ENCODE data around the gene IQGAP3.

The IQGAP3 gene

DNA sequence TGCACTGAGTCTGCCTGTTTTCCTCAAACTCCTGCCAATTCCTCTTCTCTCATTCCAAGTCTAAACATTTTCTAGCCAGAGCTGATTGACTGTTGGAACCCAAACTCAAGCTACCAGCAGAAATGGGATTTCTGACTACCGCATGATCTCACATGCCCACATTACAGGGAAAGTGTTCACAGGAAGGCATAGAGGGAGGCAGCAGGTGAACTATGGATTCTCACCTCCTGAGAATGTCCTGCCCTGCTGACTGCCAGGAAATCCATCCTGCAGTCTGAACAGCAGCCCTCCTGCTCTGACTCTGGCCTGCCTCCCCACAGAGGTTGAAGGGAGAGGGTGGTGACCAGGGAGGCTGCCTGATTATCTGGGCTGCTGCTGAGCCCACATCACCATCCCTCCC lies 22.5 kb downstream of the IQGAP3 start:
- FAIRE-seq (no peak), DNase-seq (ENCODE audit: insufficient read length) (no peak)
- TF ChIP-seq POLR2AphosphoS5 (IDR thresholded peaks at IDR 0.05; ENCODE audit: low read depth, low read length) (no peak), POLR2A (IDR thresholded peaks at IDR 0.05; ENCODE audit: low read depth, low read length) (no peak), TAF1 (IDR thresholded peaks at IDR 0.05; ENCODE audit: borderline replicate concordance, low read depth, low read length) (no peak)

DNA sequence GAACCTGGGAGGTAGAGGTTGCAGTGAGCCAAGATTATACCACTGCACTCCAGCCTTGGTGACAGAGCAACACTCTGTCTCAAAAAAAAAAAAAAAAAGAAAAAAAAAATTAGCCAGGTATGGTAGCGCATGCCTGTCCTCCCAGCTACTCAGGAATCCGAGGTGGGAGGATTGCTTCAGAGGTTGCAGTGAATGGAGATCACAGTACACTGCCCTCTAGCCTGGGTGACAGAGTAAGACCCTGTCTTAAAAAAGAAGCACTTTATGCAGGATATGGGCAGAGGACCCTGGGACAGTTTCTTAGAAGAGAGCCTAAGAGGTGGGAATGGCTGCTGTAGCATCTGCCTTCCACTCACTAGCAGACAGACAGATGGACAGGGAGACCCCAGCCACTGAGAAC lies 23.0 kb downstream of the IQGAP3 start:
- no peak for FAIRE-seq
- TF ChIP-seq TAF1 (IDR thresholded peaks at IDR 0.05; ENCODE audit: borderline replicate concordance, low read depth, low read length) = no peak
- no peak for TF ChIP-seq POLR2AphosphoS5 (IDR thresholded peaks at IDR 0.05; ENCODE audit: low read depth, low read length)
- no peak for TF ChIP-seq POLR2A (IDR thresholded peaks at IDR 0.05; ENCODE audit: low read depth, low read length)

GRCh38 chr1:156547982-156548381 lies 24.4 kb downstream of the IQGAP3 start:
- DNase-seq (ENCODE audit: insufficient read length) (no peak), FAIRE-seq (no peak)
- no peak for TF ChIP-seq POLR2A (IDR thresholded peaks at IDR 0.05; ENCODE audit: low read depth, low read length)
- no peak for TF ChIP-seq TAF1 (IDR thresholded peaks at IDR 0.05; ENCODE audit: borderline replicate concordance, low read depth, low read length)
- TF ChIP-seq POLR2AphosphoS5 (IDR thresholded peaks at IDR 0.05; ENCODE audit: low read depth, low read length) = no peak

More for the DNA sequence above, 23.0 kb downstream of the IQGAP3 start:
- no peak for DNase-seq (ENCODE audit: insufficient read length)

- no peak for DNase-seq (ENCODE audit: insufficient read length)
- no peak for FAIRE-seq
- TF ChIP-seq POLR2AphosphoS5 (IDR thresholded peaks at IDR 0.05; ENCODE audit: low read depth, low read length) (no peak), TAF1 (IDR thresholded peaks at IDR 0.05; ENCODE audit: borderline replicate concordance, low read depth, low read length) (no peak), POLR2A (IDR thresholded peaks at IDR 0.05; ENCODE audit: low read depth, low read length) (no peak)
These were observed 24.9 kb downstream of the IQGAP3 start for GRCh38 chr1:156547434-156547833.

GRCh38 chr1:156546267-156546666 lies 26.1 kb downstream of the IQGAP3 start:
- TF ChIP-seq POLR2A (IDR thresholded peaks at IDR 0.05; ENCODE audit: low read depth, low read length) = no peak
- no peak for TF ChIP-seq TAF1 (IDR thresholded peaks at IDR 0.05; ENCODE audit: borderline replicate concordance, low read depth, low read length)
- TF ChIP-seq POLR2AphosphoS5 (IDR thresholded peaks at IDR 0.05; ENCODE audit: low read depth, low read length) = no peak
- FAIRE-seq = no peak
- no peak for DNase-seq (ENCODE audit: insufficient read length)

- DNase-seq (ENCODE audit: insufficient read length) = no peak
- no peak for FAIRE-seq
- TF ChIP-seq POLR2AphosphoS5 (IDR thresholded peaks at IDR 0.05; ENCODE audit: low read depth, low read length) (no peak), POLR2A (IDR thresholded peaks at IDR 0.05; ENCODE audit: low read depth, low read length) (no peak)
These were observed 27.7 kb downstream of the IQGAP3 start for GRCh38 chr1:156544592-156545102.

DNA sequence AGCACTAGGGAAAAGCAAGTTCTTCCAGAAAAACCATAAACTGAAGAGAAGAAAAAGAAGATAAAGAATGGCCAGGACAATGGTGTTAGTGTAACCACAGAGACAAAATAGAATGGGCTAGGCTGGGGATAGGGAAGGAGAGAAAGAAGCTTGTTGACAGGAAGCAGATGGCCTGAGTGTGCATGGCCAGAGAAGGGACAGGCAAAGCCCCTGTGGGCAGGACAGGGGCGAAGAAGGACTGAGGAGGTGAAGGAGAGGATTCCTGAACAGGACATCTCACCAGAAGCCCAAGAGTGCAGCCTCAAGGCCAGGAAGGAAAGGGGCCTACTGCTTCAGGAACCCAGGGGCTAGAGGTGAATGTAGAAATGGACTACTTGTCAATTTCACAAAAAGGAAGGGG lies 29.3 kb downstream of the IQGAP3 start:
- DNase-seq (ENCODE audit: insufficient read length) = no peak
- TF ChIP-seq POLR2A (IDR thresholded peaks at IDR 0.05; ENCODE audit: low read depth, low read length) (no peak), TAF1 (IDR thresholded peaks at IDR 0.05; ENCODE audit: borderline replicate concordance, low read depth, low read length) (no peak)
- FAIRE-seq = no peak

DNA sequence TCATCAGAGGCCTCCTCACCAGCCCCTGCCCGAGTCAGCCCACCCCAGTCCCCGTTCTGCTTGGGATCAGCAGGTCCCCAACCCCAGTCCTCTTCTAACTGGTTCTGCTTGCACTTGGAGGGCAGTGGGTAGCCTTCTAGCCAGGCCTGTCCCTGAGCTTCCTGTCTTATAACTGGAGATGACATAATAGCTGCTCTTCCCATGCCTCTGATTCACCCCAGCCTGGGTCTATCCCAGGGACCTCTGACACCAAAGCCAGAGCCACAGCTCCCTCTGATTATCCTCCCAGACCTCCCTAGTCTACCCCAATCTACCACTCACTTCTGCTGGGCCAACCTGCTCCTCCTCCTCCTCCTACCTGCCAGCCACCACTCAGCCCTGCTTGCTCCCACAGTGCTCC lies 31.4 kb downstream of the IQGAP3 start:
- TF ChIP-seq POLR2A (IDR thresholded peaks at IDR 0.05; ENCODE audit: low read depth, low read length) = no peak
- no peak for TF ChIP-seq TAF1 (IDR thresholded peaks at IDR 0.05; ENCODE audit: borderline replicate concordance, low read depth, low read length)
- no peak for TF ChIP-seq POLR2AphosphoS5 (IDR thresholded peaks at IDR 0.05; ENCODE audit: low read depth, low read length)
- DNase-seq (ENCODE audit: insufficient read length) (no peak), FAIRE-seq (no peak)

GRCh38 chr1:156539818-156540355 lies 32.5 kb downstream of the IQGAP3 start:
- TF ChIP-seq POLR2A (IDR thresholded peaks at IDR 0.05; ENCODE audit: low read depth, low read length) (no peak), TAF1 (IDR thresholded peaks at IDR 0.05; ENCODE audit: borderline replicate concordance, low read depth, low read length) (no peak), POLR2AphosphoS5 (IDR thresholded peaks at IDR 0.05; ENCODE audit: low read depth, low read length) (no peak)
- DNase-seq (ENCODE audit: insufficient read length) = no peak
- FAIRE-seq = no peak

GRCh38 chr1:156538711-156539440 lies 33.5 kb downstream of the IQGAP3 start:
- DNase-seq (ENCODE audit: insufficient read length) = no peak
- FAIRE-seq = no peak
- TF ChIP-seq TAF1 (IDR thresholded peaks at IDR 0.05; ENCODE audit: borderline replicate concordance, low read depth, low read length) = no peak
- TF ChIP-seq POLR2AphosphoS5 (IDR thresholded peaks at IDR 0.05; ENCODE audit: low read depth, low read length) = no peak
- TF ChIP-seq POLR2A (IDR thresholded peaks at IDR 0.05; ENCODE audit: low read depth, low read length) = no peak

GRCh38 chr1:156537027-156537426 lies 35.3 kb downstream of the IQGAP3 start:
- no peak for FAIRE-seq
- no peak for DNase-seq (ENCODE audit: insufficient read length)
- TF ChIP-seq TAF1 (IDR thresholded peaks at IDR 0.05; ENCODE audit: borderline replicate concordance, low read depth, low read length) = no peak
- TF ChIP-seq POLR2AphosphoS5 (IDR thresholded peaks at IDR 0.05; ENCODE audit: low read depth, low read length) = no peak
- TF ChIP-seq POLR2A (IDR thresholded peaks at IDR 0.05; ENCODE audit: low read depth, low read length) = no peak

DNA sequence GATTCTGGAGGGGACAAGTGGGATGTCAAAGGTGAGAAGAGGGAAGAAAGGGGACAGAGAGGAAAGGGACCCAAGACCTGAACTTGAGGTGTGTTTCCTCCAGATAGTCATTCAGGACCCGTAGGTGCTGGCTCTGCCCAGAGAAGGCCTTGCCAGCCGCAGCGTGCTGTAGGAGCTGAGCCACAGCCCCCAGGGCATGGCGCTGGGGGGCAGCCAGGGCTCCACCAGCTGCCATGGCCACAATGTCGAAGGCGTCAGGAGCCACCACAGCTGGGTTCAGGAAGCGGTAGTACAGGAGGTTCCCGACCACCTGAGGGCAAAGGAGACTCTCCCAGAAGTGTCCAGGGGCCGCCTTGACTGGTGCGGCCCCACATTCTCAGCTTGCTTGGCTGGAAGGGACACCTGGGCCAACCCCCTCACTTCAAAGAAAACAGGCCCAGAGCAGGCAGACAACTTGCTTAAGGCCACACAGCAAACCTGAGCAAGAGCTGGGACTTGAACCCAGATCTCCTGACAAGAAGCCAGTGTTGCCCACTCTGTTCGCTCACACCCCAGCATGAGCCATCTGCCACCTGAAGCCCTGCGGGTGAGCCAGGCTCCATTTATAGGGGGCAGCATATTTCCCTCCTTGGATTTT lies 37.8 kb downstream of the IQGAP3 start:
- no peak for FAIRE-seq
- no peak for DNase-seq (ENCODE audit: insufficient read length)
- TF ChIP-seq TAF1 (IDR thresholded peaks at IDR 0.05; ENCODE audit: borderline replicate concordance, low read depth, low read length) = no peak
- TF ChIP-seq POLR2AphosphoS5 (IDR thresholded peaks at IDR 0.05; ENCODE audit: low read depth, low read length) = no peak
- no peak for TF ChIP-seq POLR2A (IDR thresholded peaks at IDR 0.05; ENCODE audit: low read depth, low read length)

Data from GM12892 (cell line).